ENCODE data around the gene EVX2.

Gene EVX2

DNA sequence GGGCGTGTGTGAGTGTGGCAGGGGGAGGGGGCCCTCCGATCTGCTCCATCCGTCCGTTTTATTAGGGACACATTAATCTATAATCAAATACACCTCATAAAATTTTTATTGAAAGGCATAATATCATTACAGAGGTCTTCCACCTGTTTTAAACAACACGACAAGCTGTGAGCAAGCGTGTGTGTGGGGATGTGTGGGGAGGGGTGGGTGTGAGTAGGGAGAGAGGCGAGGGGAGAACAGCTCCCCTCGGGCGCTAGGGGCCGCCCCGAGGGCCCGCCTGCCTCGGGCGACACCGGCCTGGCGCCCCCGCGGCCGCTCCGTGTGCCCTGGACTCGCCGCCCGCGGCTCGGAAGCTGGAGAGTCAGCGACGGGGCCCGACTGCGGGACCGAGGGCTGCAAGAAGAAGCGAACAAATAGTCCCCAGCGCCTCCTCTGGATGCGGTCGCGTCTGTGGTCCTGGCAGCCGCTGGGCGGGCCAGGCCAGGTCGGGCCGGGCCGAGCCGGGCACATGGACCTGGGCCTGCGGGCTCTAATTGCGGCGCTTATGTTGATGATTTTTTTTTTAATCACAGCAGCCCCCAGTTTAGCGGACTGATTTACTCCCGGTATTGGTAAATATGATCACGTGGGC lies 38.4 kb upstream of the EVX2 start:
- DNase-seq, result peak in 1 of 2 experiments; percentile 68

DNA sequence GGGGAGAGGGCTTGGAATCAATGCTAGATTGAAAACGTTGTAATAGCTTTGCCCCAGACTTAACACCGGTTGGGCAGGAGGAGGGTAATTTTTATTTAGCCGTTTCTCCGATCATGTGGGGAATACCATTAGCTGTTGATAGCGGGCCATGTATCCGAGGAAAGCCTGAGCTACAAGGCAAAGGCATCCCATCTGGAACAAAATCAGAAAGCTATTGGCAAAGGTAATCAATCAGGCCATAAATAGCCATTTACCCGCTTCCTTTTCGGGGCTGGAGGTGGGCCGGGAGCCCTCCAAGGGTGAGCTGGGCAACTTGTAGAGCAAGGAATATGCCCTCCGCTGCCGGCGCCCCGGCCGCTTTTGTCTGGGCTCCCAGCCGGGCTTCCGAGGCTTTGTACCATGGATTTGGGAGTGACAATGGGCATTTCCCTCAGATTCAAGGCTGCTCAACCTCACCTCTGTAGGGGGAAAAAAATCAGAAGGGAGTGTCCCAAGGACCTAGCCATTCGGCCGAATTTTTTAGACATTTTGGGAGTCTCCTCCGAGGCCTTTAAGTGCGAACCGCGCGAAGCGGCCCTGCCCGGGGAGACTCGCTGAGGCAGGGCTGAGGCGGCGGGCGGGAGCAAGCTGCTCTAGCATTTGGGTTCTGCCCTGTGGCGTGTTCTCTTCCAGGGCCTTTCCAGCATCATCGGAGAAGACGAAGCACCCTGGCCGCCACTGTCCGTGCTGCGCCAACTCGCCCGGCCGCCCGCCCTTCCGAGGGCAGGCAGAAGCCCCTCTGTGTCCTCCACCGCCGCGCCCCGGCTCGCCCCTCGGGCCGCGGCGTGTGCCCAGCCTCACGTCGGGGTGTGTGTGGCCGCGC lies 37.7 kb upstream of the EVX2 start:
- no peak for DNase-seq

DNA sequence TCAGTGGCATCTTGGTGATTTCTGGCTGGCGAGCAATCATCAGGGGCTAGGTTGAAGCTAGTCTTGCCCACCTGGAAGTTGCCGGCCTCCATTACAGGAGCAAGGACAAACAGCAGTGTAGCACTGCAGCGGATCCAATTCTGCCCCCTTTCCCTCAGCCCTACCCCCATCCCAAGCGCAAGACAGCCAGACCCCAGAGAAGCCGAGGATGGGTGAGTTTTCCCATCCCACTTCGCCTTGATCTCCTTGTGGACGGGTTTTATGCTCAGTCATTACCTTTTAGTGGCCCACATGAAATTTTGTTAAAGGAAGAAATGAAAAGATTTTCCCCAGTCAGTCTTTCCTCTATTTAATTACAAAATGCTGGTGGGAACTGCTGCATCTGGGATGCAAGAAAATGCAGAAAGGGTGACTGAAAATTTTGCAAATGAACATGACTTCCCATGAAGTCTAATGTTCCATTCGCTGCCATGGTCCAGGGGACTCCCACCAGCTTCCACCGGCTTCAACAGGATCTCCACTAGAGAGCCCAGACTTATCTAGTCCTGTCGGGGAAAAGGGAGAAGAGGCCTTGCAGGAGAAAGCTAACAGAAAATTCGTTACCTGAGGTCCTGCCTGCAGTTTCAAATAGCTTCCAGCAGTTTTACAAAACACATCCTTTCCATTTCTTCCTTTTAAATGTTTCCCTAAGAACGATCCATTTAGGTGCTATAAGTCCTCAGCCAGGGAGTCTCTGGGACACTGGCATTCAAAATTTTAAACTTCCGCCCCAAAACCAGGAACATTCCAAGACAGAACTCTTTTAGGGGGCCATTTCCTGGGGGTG lies 36.8 kb upstream of the EVX2 start:
- DNase-seq, result no peak

DNA sequence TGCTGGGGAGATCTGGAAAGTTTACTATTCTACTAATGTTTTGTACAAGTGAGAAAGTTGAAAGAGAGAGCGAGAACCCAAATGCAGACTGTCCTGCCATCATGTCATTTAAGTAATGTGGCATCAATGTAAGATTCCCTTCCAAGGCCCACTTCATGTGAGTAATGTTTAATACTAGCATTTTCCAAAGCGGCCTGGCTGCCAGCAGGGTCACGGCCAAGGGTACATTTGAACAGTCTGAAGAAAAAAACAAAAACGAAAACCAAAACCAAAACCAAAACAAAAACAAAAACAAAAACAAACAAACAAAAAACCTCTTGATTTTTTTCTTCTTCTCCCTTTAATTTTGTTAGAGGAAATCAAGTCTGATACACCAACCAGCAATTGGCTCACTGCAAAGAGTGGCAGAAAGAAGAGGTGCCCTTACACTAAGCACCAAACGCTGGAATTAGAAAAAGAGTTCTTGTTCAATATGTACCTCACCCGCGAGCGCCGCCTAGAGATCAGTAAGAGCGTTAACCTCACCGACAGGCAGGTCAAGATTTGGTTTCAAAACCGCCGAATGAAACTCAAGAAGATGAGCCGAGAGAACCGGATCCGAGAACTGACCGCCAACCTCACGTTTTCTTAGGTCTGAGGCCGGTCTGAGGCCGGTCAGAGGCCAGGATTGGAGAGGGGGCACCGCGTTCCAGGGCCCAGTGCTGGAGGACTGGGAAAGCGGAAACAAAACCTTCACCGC lies 35.0 kb upstream of the EVX2 start:
- DNase-seq, result no peak

DNA sequence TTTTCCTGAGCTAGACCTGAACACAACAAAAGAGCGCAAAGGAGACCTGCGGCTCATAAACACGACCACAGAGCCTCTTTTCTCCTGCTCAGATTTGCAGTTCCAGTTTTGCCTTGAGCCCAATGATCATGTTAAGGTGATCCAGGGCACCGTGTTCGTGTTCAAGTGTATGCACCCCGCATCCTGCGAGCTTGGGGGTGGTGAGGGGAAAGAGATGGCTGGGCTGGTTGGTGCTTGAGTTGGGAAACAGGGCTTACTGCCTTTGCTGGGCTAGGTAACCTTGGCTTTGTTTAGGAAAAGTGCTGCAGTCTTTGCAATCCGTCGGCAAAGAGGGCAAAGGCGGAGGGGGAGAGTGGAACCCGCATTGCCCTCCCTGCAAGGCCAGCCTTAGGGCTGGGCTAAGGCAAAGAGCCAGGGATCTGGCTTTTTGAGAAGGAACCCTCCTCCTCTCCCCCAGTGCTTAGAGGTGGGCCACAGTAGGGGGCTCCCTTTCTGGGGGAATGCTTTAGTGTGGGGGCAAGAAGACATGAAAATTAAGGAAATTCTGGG lies 34.1 kb upstream of the EVX2 start:
- DNase-seq, result no peak

DNA sequence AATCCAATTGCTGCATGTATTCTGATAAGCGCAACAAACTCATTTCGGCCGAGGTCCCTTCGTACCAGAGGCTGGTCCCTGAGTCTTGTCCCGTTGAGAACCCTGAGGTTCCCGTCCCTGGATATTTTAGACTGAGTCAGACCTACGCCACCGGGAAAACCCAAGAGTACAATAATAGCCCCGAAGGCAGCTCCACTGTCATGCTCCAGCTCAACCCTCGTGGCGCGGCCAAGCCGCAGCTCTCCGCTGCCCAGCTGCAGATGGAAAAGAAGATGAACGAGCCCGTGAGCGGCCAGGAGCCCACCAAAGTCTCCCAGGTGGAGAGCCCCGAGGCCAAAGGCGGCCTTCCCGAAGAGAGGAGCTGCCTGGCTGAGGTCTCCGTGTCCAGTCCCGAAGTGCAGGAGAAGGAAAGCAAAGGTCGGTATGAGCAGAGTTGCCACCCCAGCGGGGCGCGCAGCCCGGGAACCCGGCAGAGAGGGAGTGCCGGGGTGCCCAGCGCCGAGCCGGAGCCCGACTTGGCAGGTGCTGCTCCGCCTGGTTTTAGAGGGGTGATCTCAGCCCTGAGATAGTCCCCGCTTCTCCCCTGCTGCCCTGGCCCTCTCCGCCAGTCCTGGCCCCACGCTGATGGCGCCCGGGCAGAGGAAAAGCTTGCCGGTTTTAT lies 33.5 kb upstream of the EVX2 start:
- no peak for DNase-seq

DNA sequence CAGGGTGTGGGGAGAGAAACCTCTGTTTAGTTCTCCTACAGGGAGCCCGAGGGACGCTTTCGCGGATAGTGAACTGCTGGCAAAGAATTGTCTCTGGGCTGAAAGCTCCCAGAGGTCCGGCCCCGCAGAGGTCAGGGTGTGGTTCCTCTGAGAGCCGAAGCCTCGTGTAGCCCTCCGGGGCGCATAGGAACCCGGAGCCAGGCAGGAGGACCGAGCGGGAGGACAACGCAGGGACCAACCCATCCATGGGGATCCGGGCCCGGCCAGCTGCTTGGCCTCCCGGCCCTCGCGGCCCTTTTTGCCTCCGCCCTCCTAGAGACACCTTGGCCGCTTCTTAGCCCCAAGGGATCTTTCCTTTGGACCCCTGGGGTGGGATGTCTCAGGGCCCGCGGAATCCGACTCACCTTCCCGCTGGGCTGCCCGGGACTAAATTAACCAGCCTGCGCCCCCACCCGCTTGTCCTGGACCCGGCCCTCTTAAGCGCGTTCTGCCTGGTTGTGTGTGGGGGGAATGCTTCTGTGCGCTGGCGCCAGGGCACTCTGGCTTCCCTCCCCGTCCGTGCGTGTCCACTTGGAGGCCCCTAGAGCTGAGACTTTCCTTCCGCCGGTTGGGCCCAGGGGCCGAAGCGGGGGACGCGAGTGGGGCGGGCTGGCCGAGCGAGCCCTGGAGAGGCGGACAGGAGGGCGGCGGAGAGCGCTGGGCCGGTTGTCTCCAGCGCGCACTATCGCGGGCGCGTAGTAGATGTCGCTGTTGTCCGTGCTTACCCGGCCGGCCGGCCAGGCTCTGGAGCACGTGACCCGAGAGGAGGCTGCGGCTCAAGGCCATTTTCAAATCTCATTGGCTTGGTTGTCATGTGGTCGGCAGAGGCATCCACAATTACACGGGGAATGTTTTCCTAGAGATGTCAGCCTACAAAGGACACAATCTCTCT lies 32.4 kb upstream of the EVX2 start, which contains the start of gene HOXD10:
TSS of gene HOXD10 (plus strand) at position 896 of the 931 bp plus-strand sequence. CDS start 56 bp downstream, outside the sequence.
- peak; percentile 77 to 85 for DNase-seq

DNA sequence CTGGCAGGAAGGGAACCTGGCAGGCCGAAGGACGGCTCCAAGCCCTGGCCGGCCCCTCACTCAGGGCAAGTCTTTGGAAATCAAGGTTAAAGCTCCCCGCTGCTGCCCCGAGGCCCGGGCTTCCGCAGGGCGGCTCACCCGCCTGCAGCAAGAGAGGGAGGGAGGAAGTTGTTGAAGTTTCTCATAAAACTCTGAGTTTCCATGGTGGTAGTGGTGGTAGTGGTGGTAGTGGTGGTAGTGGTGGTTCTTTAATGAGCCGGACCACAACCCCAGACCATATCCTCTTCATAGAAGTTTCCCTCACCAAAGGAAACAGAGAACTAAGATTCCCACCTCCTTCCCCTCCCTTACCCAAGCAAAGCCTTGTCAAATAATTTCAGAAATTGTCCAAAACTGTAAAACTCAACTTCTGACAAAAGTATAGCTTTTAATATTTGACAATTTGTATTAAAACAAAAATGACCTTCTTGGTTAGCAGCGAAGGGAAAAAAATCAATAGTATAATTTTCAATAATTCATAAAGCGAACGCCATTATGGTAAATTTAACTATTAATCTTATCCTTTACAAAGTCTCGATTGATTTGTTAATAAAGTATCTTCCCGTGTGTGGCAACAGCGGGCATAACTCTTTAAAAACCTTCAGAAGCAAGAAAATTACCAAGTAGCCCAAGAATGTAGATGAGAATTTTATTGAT lies 31.3 kb upstream of the EVX2 start:
- DNase-seq, result no peak

DNA sequence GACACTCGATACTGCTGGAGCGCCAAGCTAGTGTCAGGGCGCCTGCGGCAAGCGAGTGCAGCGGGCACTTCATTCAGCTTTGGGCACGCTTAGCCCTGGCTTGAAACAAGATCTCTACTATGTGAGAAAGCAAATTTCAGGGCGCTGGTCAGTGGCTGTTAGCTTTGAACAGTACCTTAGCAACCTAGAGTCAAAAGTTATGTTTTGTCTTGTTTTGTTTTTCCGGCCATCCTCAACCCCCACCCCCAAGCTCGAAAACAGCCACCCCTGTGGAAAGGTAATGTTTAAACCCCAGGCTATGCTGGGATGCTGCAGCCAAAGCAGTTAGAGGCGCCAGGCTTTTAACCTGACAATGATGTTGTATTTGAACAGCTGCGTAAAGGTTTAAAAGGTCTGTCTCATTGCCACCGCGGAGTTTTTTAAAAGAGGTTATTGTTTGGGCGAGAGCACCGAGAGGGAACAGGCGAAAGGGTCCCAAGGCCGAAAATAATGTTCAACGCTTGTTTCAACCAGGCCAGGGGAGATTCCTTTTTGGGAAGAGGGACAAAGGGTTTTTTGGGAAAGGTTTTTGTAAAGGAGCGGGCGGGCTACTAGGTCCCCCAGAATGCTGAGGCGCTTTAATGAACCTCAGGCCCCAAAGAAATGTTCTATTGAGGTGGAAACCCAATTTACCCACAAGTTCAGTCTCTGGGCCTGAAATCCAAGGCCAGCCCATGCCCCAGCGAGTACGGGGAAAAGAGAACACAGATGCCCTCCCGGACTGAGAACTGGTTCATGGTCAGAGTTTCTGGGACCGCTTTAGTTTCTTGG lies 30.6 kb upstream of the EVX2 start:
- peak; percentile 85 to 89 for DNase-seq

DNA sequence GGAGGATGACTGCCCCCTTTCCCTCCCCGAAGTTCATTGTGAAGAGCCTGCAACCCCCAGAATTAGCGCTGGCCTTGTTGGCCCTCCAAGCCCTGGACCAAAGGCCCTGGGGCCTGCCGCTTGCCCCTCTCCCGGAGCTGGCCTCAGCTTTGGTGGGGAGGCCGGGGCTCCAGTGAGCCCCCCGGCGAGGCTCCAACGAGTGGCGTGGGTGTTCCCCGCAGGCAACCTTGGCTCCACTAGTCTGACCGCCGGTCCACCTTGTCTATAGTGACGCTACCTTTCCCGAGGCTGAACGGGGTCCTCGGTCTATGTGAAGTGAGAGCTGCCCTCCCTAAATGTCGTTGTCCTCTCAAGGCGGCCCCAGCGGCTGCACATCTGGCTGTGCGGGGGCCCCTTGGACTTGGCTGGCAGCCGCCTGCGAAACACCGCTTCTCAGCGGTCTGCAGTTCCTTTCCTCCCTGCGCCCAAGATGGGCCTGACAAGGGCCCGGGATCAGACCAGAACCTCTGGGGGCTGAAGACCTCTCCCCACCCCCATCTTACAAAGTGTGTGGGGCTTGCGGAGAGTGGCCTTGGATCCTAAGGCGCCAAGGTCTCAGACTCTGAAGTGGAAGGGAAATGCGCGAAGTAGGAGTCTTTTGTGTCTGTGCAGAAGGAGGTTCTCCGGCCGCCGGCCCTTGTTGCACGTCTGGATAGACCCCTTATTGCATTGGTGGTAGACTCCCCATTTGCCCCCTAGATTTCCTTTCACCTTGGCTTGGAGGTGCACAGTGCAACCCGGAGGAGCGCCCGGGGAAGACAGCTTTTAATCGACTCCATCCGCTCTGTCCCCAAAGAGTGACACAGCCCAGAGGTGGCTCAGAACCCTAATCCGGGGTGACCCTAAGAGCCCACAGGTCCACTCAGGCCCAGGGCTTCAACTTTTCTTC lies 28.9 kb upstream of the EVX2 start:
- no peak for DNase-seq

DNA sequence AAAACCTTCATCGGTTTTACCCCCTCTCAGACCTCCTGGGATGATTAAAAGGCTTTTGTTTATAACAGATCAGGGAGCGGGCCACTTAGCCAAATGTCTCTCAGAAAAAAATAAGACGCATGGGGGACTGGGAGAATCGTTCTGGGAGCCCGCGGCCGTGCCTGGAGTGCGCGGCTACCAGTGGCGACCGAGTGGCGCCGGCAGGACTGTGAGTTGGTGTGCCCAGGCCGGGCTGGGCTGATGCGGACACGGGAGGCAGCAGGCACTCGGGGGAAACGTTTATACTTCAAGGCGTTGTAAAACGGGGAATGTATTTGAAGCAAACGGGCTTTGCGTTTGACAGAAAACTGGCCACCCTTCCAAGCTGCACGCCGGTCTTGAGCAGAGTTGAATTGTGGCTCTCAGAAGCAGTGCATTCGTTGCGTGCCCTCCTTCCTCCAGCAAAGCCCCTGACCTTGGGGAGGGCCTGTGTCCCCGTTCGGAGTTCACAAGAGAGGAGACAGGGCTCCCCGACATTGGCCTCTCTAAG lies 28.1 kb upstream of the EVX2 start:
- DNase-seq, result no peak

DNA sequence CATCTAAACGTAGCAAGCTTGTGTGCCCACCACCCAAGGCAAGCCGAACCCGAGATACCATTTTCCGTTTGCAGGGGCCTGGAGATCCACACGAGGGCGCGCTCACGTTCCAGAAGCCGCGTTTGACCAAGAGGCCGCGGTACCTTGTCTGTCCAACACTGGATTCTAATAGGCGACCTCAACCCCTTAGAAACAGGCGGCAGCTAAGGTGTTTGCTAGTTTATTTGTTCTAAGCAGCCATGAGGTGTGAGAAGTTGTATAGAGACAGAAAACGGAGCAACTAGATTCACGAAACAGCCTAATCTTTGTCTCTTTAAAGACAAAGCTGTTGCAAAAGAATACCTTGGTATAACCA lies 27.5 kb upstream of the EVX2 start:
- DNase-seq, result peak; percentile 85 to 93

DNA sequence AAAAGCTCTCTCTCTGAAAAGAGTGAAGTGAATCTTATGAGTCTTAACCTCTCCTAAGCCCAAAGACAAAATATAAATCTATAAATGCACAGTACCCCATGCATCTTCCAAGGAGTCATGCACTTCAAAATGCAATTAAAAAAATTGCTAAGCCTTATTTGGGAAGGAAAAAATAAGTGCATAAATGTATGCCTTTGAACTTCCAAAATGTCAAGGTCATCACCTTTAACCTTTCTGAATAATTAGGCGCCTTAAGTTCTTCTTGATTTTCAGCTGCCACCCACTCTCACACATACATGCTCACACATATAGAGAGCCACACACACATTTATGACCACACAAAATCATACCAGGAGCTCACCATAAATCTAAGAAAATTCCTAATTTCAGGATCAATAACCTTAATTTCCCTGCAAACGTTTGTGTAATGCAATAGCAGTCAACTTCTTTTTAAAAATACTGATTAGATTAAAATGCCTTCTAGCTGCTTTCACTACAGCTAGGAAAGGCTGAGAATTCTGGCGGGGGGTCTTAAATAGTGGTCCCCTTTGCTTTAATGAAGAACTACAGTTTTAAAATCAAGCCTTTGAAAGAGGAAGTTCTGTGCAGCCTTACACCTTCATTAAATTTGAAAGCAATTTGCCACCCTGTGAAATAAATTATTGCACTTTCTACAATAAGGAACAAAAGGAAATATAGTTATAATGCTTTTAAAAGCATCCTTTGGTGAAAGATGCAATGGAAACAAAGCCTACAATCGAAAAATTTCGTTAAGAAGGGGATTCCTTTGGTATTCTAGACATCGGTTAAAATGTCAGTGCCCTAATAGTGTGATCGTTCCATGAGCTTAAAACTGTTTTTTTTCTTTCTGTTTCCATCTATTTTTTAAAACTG lies 26.9 kb upstream of the EVX2 start:
- DNase-seq, result no peak

DNA sequence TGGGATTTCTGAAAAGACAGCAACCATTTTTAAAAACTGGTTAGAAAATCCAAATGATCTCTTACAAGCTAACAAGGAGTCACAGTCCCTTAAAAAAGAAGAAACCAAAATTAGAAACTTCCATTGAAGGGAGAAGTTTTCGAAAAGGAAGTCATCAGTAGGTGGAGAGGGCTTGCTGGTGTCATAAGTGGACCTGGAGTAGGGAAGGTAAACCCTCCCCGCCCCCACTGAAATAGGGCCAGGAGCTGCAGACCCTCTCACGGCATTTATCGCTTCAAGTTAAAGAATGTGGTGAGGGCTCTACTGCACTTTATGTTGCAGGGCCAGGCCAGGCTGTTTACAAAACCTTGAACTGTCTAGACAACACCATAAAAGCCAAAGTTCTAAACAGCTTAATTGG lies 26.2 kb upstream of the EVX2 start:
- no peak for DNase-seq

DNA sequence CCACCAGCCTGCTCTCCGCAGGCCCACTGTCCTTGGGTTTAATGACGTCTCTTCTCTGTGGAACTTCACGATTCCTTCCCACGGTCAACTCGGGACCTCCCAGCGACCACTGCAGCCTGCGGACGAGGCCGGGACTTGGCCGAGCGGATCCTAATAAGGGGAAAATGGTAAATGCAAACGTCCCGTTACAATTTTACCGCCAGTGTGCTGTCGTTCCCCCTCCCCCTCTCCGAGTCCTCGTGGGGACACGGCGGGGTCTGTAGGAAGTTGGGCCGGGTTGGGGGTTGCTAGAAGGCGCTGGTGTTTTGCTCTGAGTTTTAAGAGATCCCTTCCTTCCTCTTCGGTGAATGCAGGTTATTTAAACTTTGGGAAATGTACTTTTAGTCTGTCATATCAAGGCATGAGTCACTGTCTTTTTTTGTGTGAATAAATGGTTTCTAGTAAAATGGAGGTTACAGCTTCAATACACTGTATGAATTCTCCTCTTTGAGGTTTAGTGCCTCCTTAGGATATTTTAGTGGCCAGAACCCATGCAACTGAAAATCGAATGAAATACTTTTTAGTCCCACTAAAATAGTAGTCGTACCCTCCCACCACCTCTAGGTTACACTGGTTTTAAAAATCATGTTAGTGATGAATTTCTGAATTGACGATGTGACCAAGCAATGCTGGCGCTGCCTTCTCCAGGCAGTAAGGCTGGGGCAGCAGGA lies 25.6 kb upstream of the EVX2 start:
- no peak for DNase-seq

DNA sequence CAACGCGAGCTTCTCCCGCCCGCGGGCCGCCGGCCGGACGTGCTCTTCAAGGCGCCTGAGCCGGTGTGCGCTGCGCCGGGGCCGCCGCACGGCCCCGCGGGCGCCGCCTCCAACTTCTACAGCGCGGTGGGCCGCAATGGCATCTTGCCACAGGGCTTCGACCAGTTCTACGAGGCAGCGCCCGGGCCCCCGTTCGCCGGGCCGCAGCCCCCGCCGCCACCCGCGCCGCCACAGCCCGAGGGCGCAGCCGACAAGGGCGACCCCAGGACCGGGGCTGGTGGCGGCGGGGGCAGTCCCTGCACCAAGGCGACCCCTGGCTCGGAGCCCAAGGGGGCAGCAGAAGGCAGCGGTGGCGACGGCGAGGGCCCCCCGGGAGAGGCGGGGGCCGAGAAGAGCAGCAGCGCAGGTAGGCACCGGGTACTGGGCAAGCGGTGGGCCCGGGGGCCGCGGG lies 24.0 kb upstream of the EVX2 start:
- DNase-seq, result no peak
